Nucleus accumbens (tissue), 56 donors: ENCODE data around the gene FOXD3.

Experiments
- DNase-seq, 56 donors: peaks; one replicate each; lab custom pipeline; 2025; lab: John Stamatoyannopoulos, UW

The FOXD3 gene

GRCh38 chr1:63320022-63320721 lies 2.2 kb upstream of the FOXD3 start:
- DNase-seq: no peak

GRCh38 chr1:63321066-63321784 lies 1.1 kb upstream of the FOXD3 start:
- no peak for DNase-seq

- DNase-seq: no peak
Observed at GRCh38 chr1:63321785-63322113, 618 bp upstream of the FOXD3 start.

- DNase-seq: no peak
Observed at GRCh38 chr1:63322944-63323864, 837 bp downstream of the FOXD3 start.

GRCh38 chr1:63323865-63324778 lies 1.8 kb downstream of the FOXD3 start:
- DNase-seq: no peak

GRCh38 chr1:63324779-63325119 lies 2.4 kb downstream of the FOXD3 start:
- no peak for DNase-seq

GRCh38 chr1:63325279-63325985 lies 3.1 kb downstream of the FOXD3 start:
- DNase-seq: no peak

- DNase-seq: no peak
Observed at GRCh38 chr1:63326106-63326472, 3.7 kb downstream of the FOXD3 start.

- DNase-seq: no peak
Observed at GRCh38 chr1:63326473-63327380, 4.4 kb downstream of the FOXD3 start.

- DNase-seq: peak in 11 of 56 donors; percentile 3 to 39 (median 14)
Observed at GRCh38 chr1:63327417-63328054, 5.2 kb downstream of the FOXD3 start.

- DNase-seq: no peak
Observed at GRCh38 chr1:63328122-63328521, 5.8 kb downstream of the FOXD3 start.

- no peak for DNase-seq
Observed at GRCh38 chr1:63328781-63329180, 6.4 kb downstream of the FOXD3 start.

- DNase-seq: no peak
Observed at GRCh38 chr1:63329621-63330330, 7.4 kb downstream of the FOXD3 start.

- DNase-seq: no peak
Observed at GRCh38 chr1:63330331-63330916, 8.1 kb downstream of the FOXD3 start.

GRCh38 chr1:63342402-63342801 lies 20.0 kb downstream of the FOXD3 start:
- DNase-seq: no peak

GRCh38 chr1:63343922-63344321 lies 21.6 kb downstream of the FOXD3 start:
- no peak for DNase-seq

- DNase-seq: no peak
Observed at GRCh38 chr1:63350320-63350719, 28.0 kb downstream of the FOXD3 start.
